Suppressor macrophage treated with lipopolysaccharide for 1 hour (primary cell): ENCODE results near the gene GPR83.
"Not testable (repeated sequence)": the region's sequence is repeated elsewhere in the genome, so short reads cannot be mapped to it uniquely, and the experiment has no call there.

Experiments
- DNase-seq, 3 donors: peaks; one replicate each; pipeline ENCODE4 v3.0.0-alpha.2; 2020 to 2022

The GPR83 gene

DNA sequence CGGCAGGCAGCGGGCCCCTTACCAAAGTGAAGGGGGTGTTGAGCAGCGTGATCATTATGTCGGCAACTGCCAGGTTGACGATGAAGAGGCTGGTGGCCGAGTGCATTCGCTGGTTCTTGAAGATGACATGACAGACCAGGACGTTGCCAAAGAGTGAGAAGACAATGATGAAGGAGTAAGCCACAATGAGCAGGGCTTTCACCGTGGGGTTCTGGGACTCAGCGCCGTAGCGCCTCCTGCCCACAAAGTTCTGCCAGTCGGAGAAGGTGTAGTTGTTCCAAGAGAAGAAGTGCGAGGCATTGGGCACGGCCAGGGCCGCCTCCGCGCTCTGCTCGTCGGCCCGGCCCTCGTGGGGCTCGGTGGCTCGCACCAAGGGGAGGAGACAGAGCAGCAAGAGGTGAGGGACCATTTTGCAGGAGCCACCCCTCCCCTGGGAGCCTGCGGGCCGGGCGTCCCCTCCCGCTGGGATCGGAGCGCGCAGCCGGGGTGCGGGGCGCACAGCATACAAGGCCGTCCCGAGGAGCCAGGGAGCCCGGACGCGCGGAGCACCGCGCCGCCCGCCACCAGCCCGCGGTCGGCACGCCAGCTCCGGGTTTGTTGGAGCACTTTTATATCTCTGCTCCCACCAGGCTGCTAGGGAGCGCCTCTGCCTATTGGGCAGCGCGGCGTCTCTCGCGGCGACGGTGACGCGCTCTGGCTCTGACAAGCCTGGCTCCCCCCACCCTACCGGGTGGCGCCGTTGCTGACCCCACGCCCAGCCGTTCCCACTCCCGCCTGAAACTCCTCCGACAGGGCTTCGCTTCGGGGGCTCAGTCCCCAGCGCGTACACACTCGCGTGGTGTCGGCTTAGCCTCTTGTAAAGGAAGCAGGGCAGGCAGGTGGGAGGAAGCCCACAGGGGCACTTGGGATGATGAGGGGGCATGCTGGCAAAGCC, at the start of gene GPR83:
Gene GPR83, minus strand, starts transcription at position 581 of the 934 bp plus-strand sequence. Its CDS starts 172 bp downstream, at position 409.
- no peak for DNase-seq

DNA sequence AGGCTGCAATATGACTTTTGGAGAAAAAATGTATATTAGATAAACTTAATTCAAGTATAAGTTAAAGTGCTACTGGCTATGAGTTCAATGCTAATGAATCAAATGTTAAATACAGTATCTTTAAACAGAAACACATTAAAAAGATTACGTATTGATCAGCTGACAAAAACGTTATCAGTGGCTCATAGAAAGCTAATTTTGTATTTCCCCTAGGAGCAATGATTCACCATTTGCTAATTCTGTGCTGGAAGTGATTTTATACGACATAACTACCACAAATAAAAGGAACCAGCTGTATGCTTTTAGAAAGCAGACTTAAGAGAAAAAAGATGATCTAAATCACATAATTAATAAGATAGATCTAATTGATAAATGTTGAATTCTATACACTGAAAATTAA, 48.8 kb upstream of the GPR83 start:
- peak; percentile 21 to 64 (median 52) for DNase-seq

DNA sequence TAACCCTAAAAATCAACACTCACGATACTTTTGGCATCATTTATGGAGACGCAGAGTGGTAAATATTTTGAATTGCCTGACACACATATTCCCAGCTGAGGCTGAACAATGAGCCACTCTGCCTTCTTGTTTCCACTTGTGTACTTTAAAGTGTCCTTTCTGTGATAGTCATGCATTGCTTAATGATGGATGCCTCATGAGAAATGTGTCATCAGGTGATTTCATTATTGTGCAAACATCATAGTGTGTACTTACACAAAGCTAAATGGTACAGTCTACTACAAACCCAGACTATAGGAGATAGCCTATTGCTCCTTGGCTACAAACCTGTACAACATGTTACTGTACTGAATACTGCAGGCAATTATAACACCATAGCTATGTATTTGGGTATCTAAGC, 48.2 kb upstream of the GPR83 start:
- DNase-seq: peak; percentile 60 to 92 (median 81)

DNA sequence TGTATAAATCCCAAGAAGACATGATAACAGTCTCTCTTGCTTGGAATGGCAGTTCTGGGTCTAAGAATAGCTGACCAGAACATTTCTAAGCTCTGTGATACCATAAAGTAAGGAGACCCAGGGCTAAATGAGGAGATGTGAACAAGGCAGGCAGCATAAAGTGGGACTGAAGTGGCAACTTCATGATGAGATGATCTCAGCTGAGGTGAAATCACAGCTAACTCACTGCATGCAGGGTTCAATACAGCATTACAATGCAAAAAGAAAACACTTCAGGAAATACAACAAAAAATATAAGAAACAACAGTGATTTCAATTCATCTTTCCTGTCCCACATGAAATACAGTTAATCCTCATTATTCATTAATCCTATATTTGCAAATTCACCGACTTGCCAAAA, 47.8 kb upstream of the GPR83 start:
- peak in 1 of 3 donors; percentile 13 for DNase-seq

DNA sequence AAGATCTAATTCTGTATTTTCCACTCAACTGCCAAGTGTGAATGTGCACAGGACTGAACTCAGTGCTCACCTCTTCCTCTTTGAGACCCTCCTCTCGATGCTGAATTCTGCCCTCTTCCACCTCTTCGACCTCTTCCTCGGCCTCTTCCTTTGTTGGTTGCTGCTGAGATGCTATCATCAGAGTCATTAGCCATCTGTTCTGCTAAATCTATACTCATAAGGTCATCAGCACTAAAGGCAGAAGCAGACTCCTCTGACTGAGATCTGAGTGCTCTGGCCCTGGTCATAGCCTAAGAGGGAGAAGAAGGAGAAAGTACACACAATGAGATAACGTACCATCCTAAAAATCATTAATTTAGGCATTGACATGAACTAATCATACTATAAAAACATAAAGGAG, 45.9 kb upstream of the GPR83 start:
- no peak for DNase-seq

DNA sequence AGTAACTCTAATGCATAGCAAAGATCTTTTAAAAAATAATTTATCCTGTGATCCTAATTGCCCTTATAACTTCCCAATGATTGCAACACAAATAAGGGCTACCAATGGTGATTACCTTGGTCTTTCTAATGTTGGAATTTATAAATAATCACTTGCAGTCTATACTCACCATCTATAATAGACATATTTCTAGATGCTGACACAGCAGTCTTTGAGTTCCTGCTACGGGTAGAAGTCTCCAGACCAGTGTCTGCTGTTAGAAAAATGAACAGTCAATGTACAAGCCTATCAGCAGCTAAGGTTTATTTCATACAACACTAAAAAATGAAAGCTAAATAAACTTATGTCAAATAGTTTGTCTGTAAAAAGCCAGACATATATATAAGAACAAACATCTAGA, 44.4 kb upstream of the GPR83 start:
- DNase-seq: no peak

DNA sequence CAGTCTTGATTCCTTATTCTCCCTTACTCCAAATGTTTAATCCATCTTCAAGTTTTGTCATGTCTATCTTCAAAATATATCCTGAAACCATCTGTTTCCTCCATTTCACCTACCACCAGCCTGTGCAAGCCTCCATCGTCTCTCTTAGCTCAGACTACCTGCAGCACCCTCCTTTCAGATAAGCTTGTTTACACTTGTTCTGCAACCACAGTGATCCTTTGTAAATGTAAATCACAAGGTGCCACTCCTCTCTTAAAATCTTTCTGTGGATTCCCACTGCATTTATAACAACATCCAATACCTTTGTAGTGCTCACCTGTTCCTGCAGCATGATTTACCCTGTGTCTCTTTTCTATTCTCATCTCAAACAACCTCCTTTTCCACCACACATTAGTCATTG, 31.8 kb upstream of the GPR83 start:
- DNase-seq: no peak

DNA sequence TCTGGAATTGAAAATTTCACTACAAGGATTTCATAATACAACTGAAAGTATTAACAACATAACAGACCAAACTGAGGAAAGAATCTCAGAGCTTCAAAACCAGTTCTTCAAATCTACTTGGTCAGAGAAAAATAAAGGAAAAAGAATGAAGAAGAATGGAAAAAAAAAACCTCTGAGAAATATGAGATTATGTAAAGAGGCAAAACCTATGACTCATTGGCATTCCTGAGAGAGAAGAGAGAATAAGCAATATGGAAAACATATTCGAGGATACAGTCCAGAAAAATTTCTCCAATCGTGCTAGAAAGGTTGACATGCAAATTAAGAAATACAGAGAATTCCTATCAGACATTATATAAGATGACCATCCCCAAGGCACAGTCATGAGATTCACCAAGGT, 23.4 kb upstream of the GPR83 start:
- DNase-seq: no peak

DNA sequence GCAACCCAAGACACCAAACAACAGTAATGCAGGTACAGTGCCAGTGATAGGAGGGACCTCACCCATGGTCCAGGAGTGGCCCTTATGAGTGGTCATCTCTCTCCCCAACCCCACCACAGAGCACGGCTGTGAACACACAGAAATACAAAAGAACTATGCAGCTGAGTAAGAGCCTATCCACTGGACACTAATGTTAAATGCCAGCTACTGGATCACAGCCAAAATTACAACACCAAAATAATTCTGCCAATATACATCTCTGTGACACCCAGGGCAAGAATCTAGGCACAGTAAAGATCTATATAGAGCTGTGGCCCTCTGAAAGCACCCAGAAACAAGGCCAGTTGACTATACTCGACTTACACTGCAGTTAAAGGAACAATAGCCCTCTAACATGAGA, 22.8 kb upstream of the GPR83 start:
- no peak for DNase-seq

DNA sequence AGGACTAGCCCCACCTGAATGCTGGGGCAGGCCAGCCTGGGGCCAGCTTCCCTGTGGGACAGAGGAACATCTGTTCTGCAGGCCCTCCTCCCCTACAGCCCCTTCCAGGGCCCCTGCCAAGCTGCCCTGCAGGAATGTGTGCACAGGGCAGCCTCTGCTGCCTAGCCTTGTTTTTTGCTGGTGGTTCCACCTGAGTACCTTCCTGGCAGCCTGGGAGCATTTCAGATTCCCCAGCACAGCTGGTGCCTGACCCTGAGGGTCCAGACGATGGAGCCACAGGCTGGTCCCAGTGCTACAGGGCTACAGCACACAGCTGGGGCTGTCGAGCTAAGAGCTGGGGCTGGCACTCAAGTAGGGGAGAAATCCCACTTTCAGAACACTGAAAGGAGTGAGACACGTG, 22.3 kb upstream of the GPR83 start:
- no peak for DNase-seq

DNA sequence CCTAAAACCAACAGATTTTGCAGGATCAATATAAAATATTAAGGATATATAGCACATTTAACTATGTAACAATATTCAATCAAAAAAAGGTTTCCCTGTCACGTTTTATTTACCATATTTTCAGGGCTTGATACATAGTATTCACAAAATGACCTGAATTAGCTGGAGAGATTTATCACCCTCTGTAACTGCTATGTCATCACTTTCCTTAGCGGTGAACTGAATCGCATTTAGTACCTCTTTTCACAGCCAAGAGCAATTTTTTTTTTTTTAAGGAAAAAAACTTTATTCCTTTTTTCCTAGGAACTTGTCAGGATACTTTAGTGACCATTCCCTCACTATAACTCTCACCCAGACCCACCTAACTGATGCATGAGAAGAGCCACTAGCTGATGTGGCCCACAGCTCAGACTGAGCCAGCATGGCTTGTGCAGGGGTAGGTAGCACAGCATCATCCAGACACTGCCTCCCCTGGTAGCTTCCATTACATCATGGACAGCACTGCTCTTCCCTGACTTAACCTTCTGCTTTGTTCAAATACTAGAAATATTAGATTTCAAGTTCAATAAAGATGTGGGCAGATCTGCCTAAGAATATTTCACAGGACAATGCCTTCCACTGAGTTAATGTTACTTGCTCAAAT, 17.0 kb upstream of the GPR83 start:
- DNase-seq: no peak

DNA sequence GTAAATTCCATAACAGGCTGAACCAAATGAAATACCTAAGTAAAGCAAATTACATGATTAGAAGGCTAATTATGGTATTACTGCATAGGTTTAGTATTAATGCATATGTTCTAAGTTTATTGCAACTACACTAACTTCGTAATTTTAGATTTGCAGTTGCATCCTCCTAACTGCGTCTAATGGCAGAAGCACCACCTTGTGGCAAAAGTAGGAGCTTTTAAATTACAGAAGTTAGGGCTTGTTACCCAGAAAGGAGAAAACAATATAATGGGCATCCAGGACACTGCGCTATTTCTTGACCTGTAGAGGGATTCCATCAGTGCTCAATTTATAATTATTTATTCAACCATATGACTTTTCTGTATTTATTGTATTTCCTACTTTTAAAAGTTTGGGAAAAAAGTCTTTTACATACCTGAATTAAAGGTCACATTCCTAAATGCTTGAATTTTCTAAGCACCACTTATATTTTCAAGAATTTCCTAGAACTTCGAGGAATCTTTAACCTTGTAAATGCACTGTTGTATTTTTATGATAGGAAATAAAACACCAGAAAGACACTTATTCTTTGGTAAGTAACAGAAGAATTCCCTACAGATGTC, 16.3 kb upstream of the GPR83 start:
- DNase-seq: peak; percentile 20 to 43 (median 38)

DNA sequence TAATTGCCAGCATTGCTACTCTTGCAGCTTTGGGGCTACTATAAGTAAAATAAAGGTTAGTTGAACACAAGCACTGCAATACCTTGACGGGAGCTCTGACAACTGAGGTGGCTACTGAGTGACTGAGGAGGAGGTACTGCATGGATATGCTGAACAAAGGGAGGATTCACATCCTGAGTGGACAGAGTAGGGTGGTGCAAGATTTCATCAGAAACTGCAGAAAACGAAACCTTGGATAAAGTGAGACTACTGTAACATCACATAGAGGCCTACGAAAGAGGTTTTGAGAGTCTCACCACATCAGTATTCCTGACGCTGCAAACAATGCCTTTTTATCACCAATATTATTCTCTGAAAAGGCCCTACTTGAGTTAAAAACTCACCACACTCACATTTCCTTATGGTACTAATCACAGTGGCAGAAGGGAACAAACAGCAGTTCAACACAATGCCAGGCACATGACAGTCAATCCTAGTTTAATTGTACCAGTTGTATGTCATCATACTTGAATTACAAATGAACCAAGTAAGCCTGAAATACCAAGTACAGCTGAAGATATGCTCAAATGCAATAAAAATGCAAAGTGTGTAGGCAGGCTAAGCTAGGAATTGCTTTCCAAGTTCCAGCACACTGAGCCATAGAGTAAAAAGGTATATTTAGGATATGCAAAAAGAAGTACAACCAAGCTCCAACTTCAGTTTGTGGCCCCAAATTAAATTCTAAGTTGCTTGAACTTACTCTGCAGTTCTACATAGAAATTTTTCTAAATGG, 4.0 kb upstream of the GPR83 start:
- DNase-seq: no peak

DNA sequence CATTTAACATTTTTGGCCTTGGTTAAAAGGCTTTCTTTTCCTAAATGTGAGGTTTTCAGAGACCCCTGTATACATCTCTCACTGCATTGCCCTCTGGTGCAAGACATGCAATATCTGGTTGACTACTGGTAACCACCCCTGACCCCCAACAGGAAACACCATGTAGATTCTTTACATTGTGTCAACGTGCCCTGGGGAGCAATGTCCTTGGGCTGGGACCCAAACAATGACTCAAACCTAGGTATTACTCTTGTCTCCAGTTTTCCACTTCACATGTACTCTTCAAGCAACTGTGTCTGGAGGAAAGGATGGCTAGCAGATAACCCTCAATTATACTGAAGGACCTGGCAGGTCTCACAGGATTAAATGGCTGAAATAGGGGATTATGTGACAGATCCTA, 1.1 kb upstream of the GPR83 start:
- no peak for DNase-seq

DNA sequence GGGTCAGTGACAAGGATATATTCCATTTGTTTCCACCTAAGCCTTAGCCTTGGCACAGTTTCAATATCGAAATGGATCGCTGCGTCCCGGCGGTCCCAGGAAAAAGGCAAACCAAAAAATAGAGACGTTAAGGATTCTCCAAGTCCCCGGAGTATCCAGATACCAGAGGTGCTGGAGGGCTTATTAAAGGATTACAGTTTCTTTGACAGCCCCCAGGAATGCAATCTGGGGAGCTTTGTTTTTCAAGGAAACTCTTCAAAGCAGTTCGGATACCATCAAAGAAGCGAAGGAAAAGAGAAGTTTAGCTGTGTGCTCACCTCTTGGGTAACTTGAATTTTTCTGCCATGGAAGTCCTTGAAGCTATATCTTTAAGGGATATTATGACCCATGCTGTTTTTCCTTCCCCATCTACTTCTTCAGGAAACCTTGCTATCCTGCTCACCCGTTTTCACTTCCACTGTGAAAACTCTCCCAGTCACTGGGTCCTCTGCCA, 600 bp upstream of the GPR83 start:
- DNase-seq: no peak

DNA sequence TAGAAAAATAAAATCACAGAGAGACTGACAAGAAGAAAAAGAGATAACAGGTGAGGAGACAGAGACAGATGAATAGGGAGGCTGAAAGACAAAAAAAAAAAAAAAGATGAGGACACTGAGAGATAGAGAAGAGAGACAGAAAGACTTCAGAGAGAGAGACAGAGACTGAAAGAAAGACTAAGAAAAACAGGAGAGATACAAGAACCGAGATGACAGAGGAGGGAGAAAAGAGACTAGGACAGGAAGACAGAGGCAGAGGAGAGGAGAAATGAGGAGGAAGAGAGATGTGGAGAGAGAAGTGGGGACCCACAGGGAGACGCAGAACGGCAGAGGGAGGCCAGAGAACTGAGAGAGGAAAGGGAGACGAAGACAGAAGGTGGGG, 771 bp downstream of the GPR83 start:
- no peak for DNase-seq

DNA sequence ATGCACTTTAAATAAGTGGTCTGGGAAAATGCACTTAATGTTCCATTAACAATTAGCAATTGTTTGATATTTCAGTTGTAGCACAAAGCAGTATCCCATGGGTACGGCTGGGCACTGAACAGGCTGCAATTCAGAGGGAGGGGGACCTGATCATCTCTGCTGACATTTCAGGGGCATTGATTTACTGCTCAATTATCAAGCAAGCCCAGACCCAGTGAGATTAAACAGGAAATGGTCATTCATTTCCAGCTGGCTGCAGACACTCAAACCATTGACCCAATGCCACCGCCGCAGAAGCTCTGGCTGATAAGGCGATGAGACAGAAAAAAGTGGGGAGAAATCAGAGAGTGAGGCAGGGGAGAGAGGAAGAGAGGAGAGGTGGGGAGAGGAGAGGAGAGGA, 1.2 kb downstream of the GPR83 start:
- DNase-seq: no peak

DNA sequence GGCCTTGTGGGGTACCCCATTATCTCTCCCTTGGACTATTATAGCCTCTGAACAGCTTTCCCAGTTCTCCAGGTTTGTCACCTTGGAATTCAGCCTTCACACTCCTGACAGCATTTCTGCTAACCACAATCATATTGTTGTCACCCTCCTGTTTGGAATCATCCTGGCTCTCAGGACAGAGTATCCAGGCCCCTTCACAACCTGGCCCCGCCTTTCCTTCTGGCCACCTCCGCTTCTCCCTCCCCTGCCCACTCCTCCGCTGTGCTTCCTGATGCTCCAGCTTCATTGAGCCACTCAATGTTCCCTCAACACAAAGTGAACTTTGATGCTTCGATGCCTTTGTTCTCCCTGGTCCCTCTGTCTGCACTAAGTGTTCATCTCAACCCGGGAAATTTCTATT, 3.1 kb downstream of the GPR83 start:
- no peak for DNase-seq

DNA sequence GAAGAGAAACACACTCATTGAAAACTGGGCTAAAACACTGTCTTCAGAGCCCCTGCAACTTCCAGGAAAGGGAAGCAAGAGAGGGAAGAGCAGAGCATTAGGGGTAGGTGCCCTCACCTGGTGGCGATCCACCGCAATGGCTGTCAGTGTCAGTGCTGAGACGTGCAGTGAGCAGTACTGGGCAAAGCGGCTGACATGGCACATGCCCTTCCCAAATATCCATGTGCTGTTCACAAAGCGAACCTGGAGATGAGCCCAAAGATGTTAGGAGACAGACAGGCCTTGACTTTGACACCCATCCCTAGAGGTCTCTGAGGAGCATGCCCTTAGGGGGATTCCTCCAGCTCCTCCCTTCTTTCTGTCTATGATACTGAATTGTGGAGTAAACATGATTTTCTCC, 4.9 kb downstream of the GPR83 start:
- DNase-seq: no peak

DNA sequence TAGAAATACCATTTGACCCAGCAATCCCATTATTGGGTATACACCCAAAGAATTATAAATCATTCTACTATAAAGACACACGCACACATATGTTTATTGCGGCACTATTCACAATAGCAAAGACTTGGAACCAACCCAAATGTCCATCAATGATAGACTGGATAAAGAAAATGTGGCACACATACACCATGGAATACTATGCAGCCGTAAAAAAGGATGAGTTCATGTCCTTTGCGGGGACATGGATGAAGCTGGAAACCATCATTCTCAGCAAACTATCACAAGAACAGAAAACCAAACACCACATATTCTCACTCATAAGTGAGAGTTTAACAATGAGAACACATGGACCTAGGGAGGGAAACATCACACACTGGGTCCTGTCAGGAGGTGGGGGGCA, 9.3 kb downstream of the GPR83 start:
- not testable (repeated sequence) for DNase-seq

DNA sequence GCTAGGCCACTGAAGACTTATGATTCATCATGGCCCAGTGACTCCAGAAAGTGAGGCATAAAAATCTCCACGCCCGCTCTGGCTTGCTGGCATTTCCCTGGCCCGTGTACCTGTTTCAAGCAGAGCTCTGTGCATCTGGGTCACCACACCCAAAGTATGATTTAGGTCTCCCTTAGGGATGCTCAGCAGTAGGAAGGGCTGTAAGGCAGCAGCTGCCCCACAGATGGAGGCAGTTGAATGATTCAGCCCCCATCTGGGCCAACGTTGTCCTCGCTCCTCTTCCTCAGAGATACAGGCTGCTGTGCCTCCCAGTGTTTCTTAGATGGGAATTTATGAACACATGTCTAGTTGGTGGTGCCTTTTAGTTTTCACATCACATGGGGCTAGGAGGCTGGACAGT, 21.6 kb downstream of the GPR83 start:
- no peak for DNase-seq

DNA sequence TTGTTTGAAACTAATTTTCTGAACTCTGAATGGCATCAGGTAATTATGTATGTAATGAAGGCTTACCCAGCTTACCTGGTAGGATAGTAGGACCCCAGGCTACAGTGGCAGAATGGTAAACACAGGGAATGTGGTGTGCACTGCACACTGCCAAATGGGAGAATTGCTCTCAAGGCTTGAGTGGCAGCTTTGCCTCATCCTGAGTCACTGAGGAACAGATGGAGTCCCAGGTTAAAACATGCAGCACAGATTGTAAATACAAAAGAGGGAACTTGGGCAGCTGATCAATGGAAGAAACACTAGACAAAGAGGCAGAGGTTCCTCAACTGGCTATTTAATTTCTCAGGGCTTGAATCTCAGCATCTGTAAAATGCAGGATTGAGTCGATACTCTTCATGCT, 24.4 kb downstream of the GPR83 start:
- DNase-seq: no peak

DNA sequence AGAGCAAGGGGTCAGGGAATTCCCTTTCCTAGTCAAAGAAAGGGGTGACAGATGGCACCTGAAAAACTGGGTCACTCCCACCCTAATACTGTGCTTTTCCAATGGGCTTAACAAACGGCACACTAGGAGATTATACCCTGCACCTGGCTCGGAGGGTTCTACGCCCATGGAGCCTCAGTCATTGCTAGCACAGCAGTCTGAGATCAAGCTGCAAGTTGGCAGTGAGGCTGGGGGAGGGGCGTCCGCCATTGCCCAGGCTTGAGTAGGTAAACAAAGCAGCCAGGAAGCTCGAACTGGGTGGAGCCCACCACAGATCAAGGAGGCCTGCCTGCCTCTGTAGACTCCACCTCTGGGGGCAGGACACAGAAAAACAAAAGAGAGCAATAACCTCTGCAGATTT, 30.6 kb downstream of the GPR83 start:
- not testable (repeated sequence) for DNase-seq
